Type B pancreatic cell (in vitro differentiated cells): ENCODE data around the gene CNOT1. TPM values are rescaled to one million over a fixed set of nuclear protein-coding genes. Genes with fewer than 3 reads are reported as not detected.
A peak's percentile ranks its signal among the peaks of the same experiment; 100 is the strongest.

ENCODE experiments used
- DNase-seq: peaks from one replicate; pipeline ENCODE4 v3.0.0; 2021; ENCODE audit warnings: mixed read lengths; ENCODE audit not compliant: unreplicated experiment; ENCODE audit errors: extremely low spot score
- H3K27ac Mint-ChIP-seq: 2 replicates; pipeline ENCODE4 v1.8.0; 2021; ENCODE audit warnings: mild to moderate bottlenecking, mixed read lengths
- H3K27me3 Mint-ChIP-seq: 2 replicates; pipeline ENCODE4 v1.8.0; 2021; ENCODE audit warnings: mixed read lengths
- H3K36me3 Mint-ChIP-seq: 2 replicates; pipeline ENCODE4 v1.8.0; 2021; ENCODE audit warnings: mixed read lengths
- H3K4me1 Mint-ChIP-seq: one replicate; pipeline ENCODE4 v1.8.0; 2021; ENCODE audit warnings: mixed read lengths; ENCODE audit not compliant: unreplicated experiment
- H3K4me3 Mint-ChIP-seq: 2 replicates; pipeline ENCODE4 v1.8.0; 2021; ENCODE audit warnings: mild to moderate bottlenecking, mixed read lengths
- H3K9me3 Mint-ChIP-seq: 2 replicates; pipeline ENCODE4 v1.8.0; 2021; ENCODE audit warnings: mixed read lengths
- CTCF ChIP-seq: fragments of 200-600 bp; sonication (generic); conservative IDR thresholded peaks from 2 replicates; pipeline ENCODE4 v1.5.0; 2021; ENCODE audit warnings: antibody characterized with exemption, mild to moderate bottlenecking
- total RNA-seq: library from RNA; stranded (reverse); gene quantifications from 2 replicates; pipeline ENCODE4 v1.2.1, GENCODE V29; 2021; ENCODE audit warnings: low replicate concordance

CNOT1 gene
- total RNA-seq, 1 donor from 2014 or later, result 216 TPM

GRCh38 chr16:58507195-58507962, 122.2 kb downstream of the CNOT1 start:
- no peaks in the 10 kb centered on the region for H3K4me1 Mint-ChIP-seq
- H3K27me3 Mint-ChIP-seq, result no peaks in the 10 kb centered on the region
- no peaks in the 10 kb centered on the region for H3K9me3 Mint-ChIP-seq
- no peak for TF ChIP-seq CTCF
- DNase-seq, result no peak
- H3K27ac Mint-ChIP-seq, result peak overlapping the region; percentile 50
- H3K4me3 Mint-ChIP-seq, result no peak overlapping the region
- no peaks in the 10 kb centered on the region for H3K36me3 Mint-ChIP-seq

- peak; percentile 53 for DNase-seq
- Mint-ChIP-seq H3K4me1 (peaks cover under 1% of the 10 kb centered on the region), H3K4me3 (no peak overlapping the region), H3K36me3 (no peaks in the 10 kb centered on the region), H3K9me3 (no peaks in the 10 kb centered on the region), H3K27me3 (no peaks in the 10 kb centered on the region), H3K27ac (peak overlapping the region; percentile 50)
- TF ChIP-seq CTCF, result no peak
Measured at GRCh38 chr16:58506241-58507194, 123.1 kb downstream of the CNOT1 start.

GRCh38 chr16:58503863-58504688, 125.5 kb downstream of the CNOT1 start:
- TF ChIP-seq CTCF, result no peak
- H3K9me3 Mint-ChIP-seq, result no peaks in the 10 kb centered on the region
- no peak overlapping the region for H3K4me3 Mint-ChIP-seq

GRCh38 chr16:58503166-58503862, 126.3 kb downstream of the CNOT1 start:
- Mint-ChIP-seq H3K4me1 (peaks cover 4% of the 10 kb centered on the region), H3K36me3 (no peaks in the 10 kb centered on the region), H3K27me3 (no peaks in the 10 kb centered on the region), H3K9me3 (no peaks in the 10 kb centered on the region), H3K27ac (no peak overlapping the region), H3K4me3 (no peak overlapping the region)
- TF ChIP-seq CTCF, result no peak
- DNase-seq, result no peak

More at GRCh38 chr16:58503863-58504688, 125.5 kb downstream of the CNOT1 start:
- Mint-ChIP-seq H3K27me3 (no peaks in the 10 kb centered on the region), H3K36me3 (no peaks in the 10 kb centered on the region), H3K27ac (no peak overlapping the region), H3K4me1 (peaks cover 4% of the 10 kb centered on the region)
- DNase-seq, result no peak
